ENCODE data around the gene RALGPS2.

DNA sequence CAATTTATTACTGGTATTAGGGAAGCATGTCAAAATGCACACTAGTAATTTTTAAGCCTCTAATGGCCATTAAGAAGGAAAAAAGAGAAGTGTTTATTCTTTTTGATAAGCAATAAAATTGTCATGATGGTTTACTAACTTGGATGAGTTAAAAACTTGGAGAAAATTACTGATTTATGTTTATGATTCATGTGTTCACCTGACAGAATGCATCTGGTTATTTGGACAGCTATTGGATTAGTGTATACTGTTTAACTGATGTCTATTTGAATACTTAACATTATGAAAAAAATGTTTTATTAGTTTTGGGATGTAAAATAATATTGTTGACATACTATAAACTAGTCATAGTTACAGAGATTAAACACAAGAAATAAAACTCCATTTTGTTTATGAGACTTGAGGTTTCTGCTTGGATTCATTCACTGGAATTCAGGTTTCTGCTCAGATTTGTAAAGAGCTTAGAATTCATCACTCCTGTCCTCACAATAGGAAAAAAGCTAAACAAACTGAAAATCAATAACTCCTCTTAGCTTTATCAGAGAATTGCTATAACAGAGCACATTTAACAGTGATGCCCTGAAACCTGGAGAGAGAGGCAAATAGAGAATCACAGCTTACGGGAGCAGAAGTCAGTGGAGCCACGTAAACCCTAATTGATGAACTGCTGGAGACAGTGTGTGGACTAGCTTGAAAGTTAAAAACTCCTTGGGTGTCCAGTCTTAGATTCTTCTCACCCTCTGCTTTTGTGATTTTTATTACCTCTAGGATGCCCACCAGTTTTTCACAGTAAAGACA lies 56.7 kb downstream of the RALGPS2 start:
- TF ChIP-seq, protein P1, sequence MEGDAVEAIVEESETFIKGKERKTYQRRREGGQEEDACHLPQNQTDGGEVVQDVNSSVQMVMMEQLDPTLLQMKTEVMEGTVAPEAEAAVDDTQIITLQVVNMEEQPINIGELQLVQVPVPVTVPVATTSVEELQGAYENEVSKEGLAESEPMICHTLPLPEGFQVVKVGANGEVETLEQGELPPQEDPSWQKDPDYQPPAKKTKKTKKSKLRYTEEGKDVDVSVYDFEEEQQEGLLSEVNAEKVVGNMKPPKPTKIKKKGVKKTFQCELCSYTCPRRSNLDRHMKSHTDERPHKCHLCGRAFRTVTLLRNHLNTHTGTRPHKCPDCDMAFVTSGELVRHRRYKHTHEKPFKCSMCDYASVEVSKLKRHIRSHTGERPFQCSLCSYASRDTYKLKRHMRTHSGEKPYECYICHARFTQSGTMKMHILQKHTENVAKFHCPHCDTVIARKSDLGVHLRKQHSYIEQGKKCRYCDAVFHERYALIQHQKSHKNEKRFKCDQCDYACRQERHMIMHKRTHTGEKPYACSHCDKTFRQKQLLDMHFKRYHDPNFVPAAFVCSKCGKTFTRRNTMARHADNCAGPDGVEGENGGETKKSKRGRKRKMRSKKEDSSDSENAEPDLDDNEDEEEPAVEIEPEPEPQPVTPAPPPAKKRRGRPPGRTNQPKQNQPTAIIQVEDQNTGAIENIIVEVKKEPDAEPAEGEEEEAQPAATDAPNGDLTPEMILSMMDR (IDR thresholded peaks at IDR 0.05) = no peak
- no peak for TF ChIP-seq EP300 (IDR thresholded peaks at IDR 0.05)
- no peak for TF ChIP-seq POLR2A (IDR thresholded peaks at IDR 0.05)
- no peak for TF ChIP-seq POLR2AphosphoS5 (IDR thresholded peaks at IDR 0.05)

All from upper lobe of left lung (tissue), 4 donors.